Stimulated activated CD8-positive, alpha-beta memory T cell treated with anti-CD3 and anti-CD28 coated beads, Interleukin-15, amount 100 ng/mL, for 4 hours (primary cell): ENCODE data around the gene ERCC6L2.

ENCODE experiments used
- DNase-seq, 2 donors: peaks; one replicate each; pipeline ENCODE4 v3.0.0-alpha.2; 2020; ENCODE audit warnings: low read depth in 2 of 2

The ERCC6L2 gene

GRCh38 chr9:95920017-95920416 lies 44.5 kb downstream of the ERCC6L2 start:
- no peak for DNase-seq

- no peak for DNase-seq
These were observed 48.3 kb downstream of the ERCC6L2 start for GRCh38 chr9:95923794-95924193.

- DNase-seq, result no peak
These were observed 49.5 kb downstream of the ERCC6L2 start for GRCh38 chr9:95924987-95925386.

GRCh38 chr9:95927271-95928004 lies 51.9 kb downstream of the ERCC6L2 start:
- no peak for DNase-seq

- DNase-seq, result no peak
These were observed 54.8 kb downstream of the ERCC6L2 start for GRCh38 chr9:95930277-95930676.

GRCh38 chr9:95935861-95936578 lies 60.5 kb downstream of the ERCC6L2 start:
- DNase-seq, result no peak

GRCh38 chr9:95936579-95937075 lies 61.1 kb downstream of the ERCC6L2 start:
- no peak for DNase-seq

GRCh38 chr9:95937131-95937530 lies 61.6 kb downstream of the ERCC6L2 start:
- no peak for DNase-seq

GRCh38 chr9:95938724-95939123 lies 63.2 kb downstream of the ERCC6L2 start:
- DNase-seq, result no peak

GRCh38 chr9:95939472-95939871 lies 64.0 kb downstream of the ERCC6L2 start:
- DNase-seq, result no peak

GRCh38 chr9:95940265-95940664 lies 64.8 kb downstream of the ERCC6L2 start:
- no peak for DNase-seq

GRCh38 chr9:95942016-95942415 lies 66.5 kb downstream of the ERCC6L2 start:
- DNase-seq, result no peak

- DNase-seq, result no peak
These were observed 71.6 kb downstream of the ERCC6L2 start for GRCh38 chr9:95947118-95947517.

GRCh38 chr9:95952471-95952870 lies 77.0 kb downstream of the ERCC6L2 start:
- no peak for DNase-seq

GRCh38 chr9:95953986-95954385 lies 78.5 kb downstream of the ERCC6L2 start:
- no peak for DNase-seq

- no peak for DNase-seq
These were observed 79.4 kb downstream of the ERCC6L2 start for GRCh38 chr9:95954940-95955339.

GRCh38 chr9:95962936-95963335 lies 87.4 kb downstream of the ERCC6L2 start:
- DNase-seq, result no peak

GRCh38 chr9:95963659-95964058 lies 88.2 kb downstream of the ERCC6L2 start:
- DNase-seq, result no peak

- no peak for DNase-seq
These were observed 90.8 kb downstream of the ERCC6L2 start for GRCh38 chr9:95966306-95966705.

GRCh38 chr9:95970317-95970716 lies 94.8 kb downstream of the ERCC6L2 start:
- no peak for DNase-seq

GRCh38 chr9:95971815-95972214 lies 96.3 kb downstream of the ERCC6L2 start:
- no peak for DNase-seq

- DNase-seq, result no peak
These were observed 98.9 kb downstream of the ERCC6L2 start for GRCh38 chr9:95974389-95974788.

- no peak for DNase-seq
These were observed 101.9 kb downstream of the ERCC6L2 start for GRCh38 chr9:95977371-95977770.
